ENCODE measurements around the gene CKS2.

The CKS2 gene

DNA sequence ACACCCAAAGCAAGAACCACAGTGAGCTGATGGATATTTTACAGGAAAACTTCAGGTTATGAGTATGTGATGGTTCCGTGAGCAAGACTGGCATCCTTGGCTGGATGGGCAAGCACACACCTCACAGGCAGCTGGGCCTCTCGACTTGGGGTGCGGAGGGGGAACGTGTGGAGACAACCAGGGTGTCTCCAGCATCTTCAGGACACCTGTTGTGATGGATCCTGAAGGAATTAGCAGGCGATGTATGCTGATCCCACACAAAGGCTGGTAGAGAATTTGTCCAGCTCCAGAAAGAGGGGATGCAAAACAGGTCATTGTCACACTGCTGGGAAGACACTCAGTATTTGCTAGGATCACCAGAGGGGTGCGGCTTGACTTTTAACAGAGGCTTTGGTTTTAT lies 50.0 kb downstream of the CKS2 start:
- Histone ChIP-seq H3K9me3 (ENCODE audit: control insufficient read depth, insufficient read depth, low read length) (no peaks in the 10 kb centered on the region), H3K4me1 (ENCODE audit: control insufficient read depth, low read length) (no peaks in the 10 kb centered on the region), H3K36me3 (ENCODE audit: control insufficient read depth, low read length) (peaks cover 58% of the 10 kb centered on the region), H3F3A (ENCODE audit: control insufficient read depth, insufficient read depth) (no peaks in the 10 kb centered on the region), H3K27ac (ENCODE audit: low read depth, low read length) (no peak overlapping the region), H3K4me3 (ENCODE audit: low read length) (no peak overlapping the region), H3K79me2 (ENCODE audit: control insufficient read depth, low read length) (no peaks in the 10 kb centered on the region), H4K20me1 (ENCODE audit: control insufficient read depth, insufficient read depth, low read depth, low read length) (no peaks in the 10 kb centered on the region), H3K9me2 (replicated peaks; ENCODE audit: control insufficient read depth, low read length) (no peaks in the 10 kb centered on the region), H3K4me2 (ENCODE audit: low read length) (no peak overlapping the region), H3K27me3 (ENCODE audit: control insufficient read depth, low read length) (no peaks in the 10 kb centered on the region)
- no peak for TF ChIP-seq EZH2phosphoT487 (IDR thresholded peaks at IDR 0.05; ENCODE audit: borderline replicate concordance, low read length)
- TF ChIP-seq, protein P1, sequence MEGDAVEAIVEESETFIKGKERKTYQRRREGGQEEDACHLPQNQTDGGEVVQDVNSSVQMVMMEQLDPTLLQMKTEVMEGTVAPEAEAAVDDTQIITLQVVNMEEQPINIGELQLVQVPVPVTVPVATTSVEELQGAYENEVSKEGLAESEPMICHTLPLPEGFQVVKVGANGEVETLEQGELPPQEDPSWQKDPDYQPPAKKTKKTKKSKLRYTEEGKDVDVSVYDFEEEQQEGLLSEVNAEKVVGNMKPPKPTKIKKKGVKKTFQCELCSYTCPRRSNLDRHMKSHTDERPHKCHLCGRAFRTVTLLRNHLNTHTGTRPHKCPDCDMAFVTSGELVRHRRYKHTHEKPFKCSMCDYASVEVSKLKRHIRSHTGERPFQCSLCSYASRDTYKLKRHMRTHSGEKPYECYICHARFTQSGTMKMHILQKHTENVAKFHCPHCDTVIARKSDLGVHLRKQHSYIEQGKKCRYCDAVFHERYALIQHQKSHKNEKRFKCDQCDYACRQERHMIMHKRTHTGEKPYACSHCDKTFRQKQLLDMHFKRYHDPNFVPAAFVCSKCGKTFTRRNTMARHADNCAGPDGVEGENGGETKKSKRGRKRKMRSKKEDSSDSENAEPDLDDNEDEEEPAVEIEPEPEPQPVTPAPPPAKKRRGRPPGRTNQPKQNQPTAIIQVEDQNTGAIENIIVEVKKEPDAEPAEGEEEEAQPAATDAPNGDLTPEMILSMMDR (IDR thresholded peaks at IDR 0.05; ENCODE audit: low read depth, low read length, poor library complexity, severe bottlenecking): no peak

DNA sequence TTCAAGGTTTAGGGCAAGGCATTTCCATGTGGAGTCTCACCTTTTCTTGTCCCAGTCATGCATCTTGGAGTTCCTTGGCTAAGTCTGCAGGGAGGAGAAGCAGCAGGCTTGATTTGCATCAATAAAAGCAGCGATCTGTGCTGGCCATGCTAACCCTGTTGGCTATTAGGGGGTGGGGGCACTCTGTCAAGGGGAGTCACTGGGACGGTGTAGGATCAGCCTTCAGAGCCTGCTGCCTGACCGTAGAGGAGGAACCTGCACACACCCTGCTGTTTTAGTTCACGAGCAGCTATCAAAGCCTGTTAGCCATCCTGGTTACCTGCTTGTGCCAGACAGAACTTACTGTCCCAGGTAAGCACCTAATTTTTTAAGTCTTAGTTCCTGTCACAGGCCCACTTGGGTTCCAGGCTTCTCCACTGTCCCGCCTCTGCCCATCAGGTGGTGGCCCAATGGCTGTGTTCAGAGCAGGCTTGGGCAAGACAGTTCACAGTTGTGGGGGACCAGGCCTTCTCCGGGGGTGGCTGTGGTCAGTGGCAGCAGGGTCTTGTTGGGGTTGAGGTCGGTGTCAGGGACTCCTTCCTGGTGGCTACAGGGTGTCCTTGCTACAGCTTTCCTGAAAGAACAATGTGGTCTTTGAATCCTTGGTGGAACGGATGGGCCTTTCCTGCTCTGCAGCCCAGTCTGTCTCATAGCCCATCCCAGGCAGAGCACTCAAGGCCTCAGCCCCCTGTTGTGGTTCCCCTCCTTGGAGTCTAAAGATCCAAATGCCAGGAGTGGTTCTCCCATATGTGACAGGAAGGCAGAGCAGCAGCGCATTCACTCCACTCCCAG lies 51.0 kb downstream of the CKS2 start:
- Histone ChIP-seq H3K4me3 (ENCODE audit: low read length) (no peak overlapping the region), H3K36me3 (ENCODE audit: control insufficient read depth, low read length) (peaks cover 48% of the 10 kb centered on the region), H3K4me2 (ENCODE audit: low read length) (no peak overlapping the region), H3F3A (ENCODE audit: control insufficient read depth, insufficient read depth) (no peaks in the 10 kb centered on the region), H3K27me3 (ENCODE audit: control insufficient read depth, low read length) (no peaks in the 10 kb centered on the region), H3K9me3 (ENCODE audit: control insufficient read depth, insufficient read depth, low read length) (no peaks in the 10 kb centered on the region), H4K20me1 (ENCODE audit: control insufficient read depth, insufficient read depth, low read depth, low read length) (no peaks in the 10 kb centered on the region), H3K9me2 (replicated peaks; ENCODE audit: control insufficient read depth, low read length) (no peaks in the 10 kb centered on the region), H3K79me2 (ENCODE audit: control insufficient read depth, low read length) (no peaks in the 10 kb centered on the region), H3K27ac (ENCODE audit: low read depth, low read length) (no peak overlapping the region), H3K4me1 (ENCODE audit: control insufficient read depth, low read length) (no peaks in the 10 kb centered on the region)
- TF ChIP-seq, protein P1 (IDR thresholded peaks at IDR 0.05; ENCODE audit: low read depth, low read length, poor library complexity, severe bottlenecking): no peak
- TF ChIP-seq EZH2phosphoT487 (IDR thresholded peaks at IDR 0.05; ENCODE audit: borderline replicate concordance, low read length): no peak

DNA sequence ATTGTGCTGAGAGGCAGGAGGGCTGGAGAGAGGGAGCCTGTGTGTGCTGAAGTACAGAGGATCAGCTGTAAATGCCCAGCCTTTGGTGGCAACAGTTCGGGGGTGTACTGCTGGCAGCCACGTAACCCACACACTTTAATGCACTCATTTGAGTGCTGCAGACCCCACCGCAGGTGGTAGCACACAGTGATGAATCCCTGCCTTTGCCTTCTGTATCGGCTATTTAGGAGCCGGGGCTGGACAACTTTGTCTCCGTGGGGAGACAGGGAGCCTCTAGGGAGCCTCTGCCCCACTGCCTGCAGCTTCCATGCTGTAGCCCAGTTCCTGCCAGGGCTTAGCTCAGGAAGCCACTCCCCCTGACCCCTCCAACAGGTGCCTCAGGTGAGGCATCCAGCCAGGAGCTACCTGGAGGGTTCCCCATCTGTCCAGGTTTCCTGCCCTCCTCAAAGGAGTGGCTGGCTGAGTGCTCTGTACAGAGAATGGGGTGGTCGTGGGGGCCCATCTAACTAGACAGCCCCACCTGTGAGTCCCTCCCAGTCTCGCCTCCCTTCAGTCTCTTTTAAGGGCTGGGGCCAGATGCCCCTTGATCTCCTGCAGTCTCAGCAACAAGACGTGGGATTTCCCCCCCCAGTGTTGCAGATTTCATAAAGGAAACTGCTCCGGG lies 51.8 kb downstream of the CKS2 start:
- no peaks in the 10 kb centered on the region for H4K20me1 ChIP-seq (ENCODE audit: control insufficient read depth, insufficient read depth, low read depth, low read length)
- H3F3A ChIP-seq (ENCODE audit: control insufficient read depth, insufficient read depth): no peaks in the 10 kb centered on the region
- no peaks in the 10 kb centered on the region for H3K4me1 ChIP-seq (ENCODE audit: control insufficient read depth, low read length)
- TF ChIP-seq EZH2phosphoT487 (IDR thresholded peaks at IDR 0.05; ENCODE audit: borderline replicate concordance, low read length): no peak
- TF ChIP-seq, protein P1 (IDR thresholded peaks at IDR 0.05; ENCODE audit: low read depth, low read length, poor library complexity, severe bottlenecking): no peak
- H3K4me3 ChIP-seq (ENCODE audit: low read length): no peak overlapping the region
- no peaks in the 10 kb centered on the region for H3K9me3 ChIP-seq (ENCODE audit: control insufficient read depth, insufficient read depth, low read length)
- no peaks in the 10 kb centered on the region for H3K27me3 ChIP-seq (ENCODE audit: control insufficient read depth, low read length)
- H3K9me2 ChIP-seq (replicated peaks; ENCODE audit: control insufficient read depth, low read length): no peaks in the 10 kb centered on the region
- H3K79me2 ChIP-seq (ENCODE audit: control insufficient read depth, low read length): no peaks in the 10 kb centered on the region
- H3K27ac ChIP-seq (ENCODE audit: low read depth, low read length): no peak overlapping the region
- peaks cover 41% of the 10 kb centered on the region for H3K36me3 ChIP-seq (ENCODE audit: control insufficient read depth, low read length)
- no peak overlapping the region for H3K4me2 ChIP-seq (ENCODE audit: low read length)
